Activated CD4-positive, alpha-beta T cell treated with anti-CD3 and anti-CD28 coated beads, Interleukin-2, amount 10 ng/mL, durations not matched to agents 24 days and 14 days (primary cell): ENCODE measurements around the gene PTPRN2. TPM values are rescaled to one million over a fixed set of nuclear protein-coding genes. Genes with fewer than 3 reads are reported as not detected.

Experiments used
- DNase-seq: peaks from one replicate; pipeline ENCODE4 v3.0.0; 2022
- H3K27ac Mint-ChIP-seq: one replicate; pipeline ENCODE4 v1.8.0; 2022; ENCODE audit warnings: mild to moderate bottlenecking, mixed read lengths
- H3K27me3 Mint-ChIP-seq: one replicate; pipeline ENCODE4 v1.8.0; 2022; ENCODE audit warnings: mixed read lengths
- H3K36me3 Mint-ChIP-seq: one replicate; pipeline ENCODE4 v1.8.0; 2022; ENCODE audit warnings: low read depth, mild to moderate bottlenecking, mixed read lengths
- H3K4me1 Mint-ChIP-seq: one replicate; pipeline ENCODE4 v1.8.0; 2021; ENCODE audit warnings: mixed read lengths
- H3K4me3 Mint-ChIP-seq: one replicate; pipeline ENCODE4 v1.8.0; 2022; ENCODE audit warnings: mild to moderate bottlenecking, moderate library complexity, mixed read lengths
- H3K9me3 Mint-ChIP-seq: one replicate; pipeline ENCODE4 v1.8.0; 2021; ENCODE audit warnings: mixed read lengths
- intact Hi-C: fragments of 100-400 bp; cut with micrococcal nuclease; formaldehyde crosslinking; loops from one replicate; pipeline ENCODE4 v1.15.1; 2023
- total RNA-seq: library from RNA; stranded (reverse); gene quantifications from 2 replicates; pipeline ENCODE4 v1.2.3, GENCODE V29; 2022

The PTPRN2 gene
- total RNA-seq, 1 donor from 2014 or later: 0.33 TPM

DNA sequence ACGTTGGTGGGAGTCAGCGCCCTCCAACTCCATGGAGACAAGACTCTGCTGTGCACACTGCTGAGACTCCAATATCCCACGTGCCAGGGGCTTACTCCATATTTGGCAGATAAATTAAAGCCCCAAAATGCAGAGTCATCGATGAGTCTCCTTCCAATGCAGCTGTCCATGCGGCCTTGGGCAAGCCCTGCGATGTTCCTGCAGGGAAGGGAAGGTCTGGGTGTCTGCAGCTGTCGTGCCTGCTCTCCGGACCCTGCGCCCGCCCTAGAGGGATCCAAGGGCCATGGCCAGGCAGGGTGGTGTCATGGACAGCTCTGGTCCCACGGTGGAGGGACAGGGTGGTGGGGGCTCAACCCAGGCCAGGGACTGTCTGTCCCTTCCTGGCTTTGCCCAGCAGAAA is 185.2 kb downstream of the PTPRN2 start:
- H3K4me3 Mint-ChIP-seq: no peak overlapping the region
- peaks cover 6% of the 10 kb centered on the region for H3K9me3 Mint-ChIP-seq
- H3K4me1 Mint-ChIP-seq: no peaks in the 10 kb centered on the region
- no peaks in the 10 kb centered on the region for H3K36me3 Mint-ChIP-seq
- intact Hi-C loops: no loop called here
- no peaks in the 10 kb centered on the region for H3K27me3 Mint-ChIP-seq
- no peak overlapping the region for H3K27ac Mint-ChIP-seq
- DNase-seq: no peak

DNA sequence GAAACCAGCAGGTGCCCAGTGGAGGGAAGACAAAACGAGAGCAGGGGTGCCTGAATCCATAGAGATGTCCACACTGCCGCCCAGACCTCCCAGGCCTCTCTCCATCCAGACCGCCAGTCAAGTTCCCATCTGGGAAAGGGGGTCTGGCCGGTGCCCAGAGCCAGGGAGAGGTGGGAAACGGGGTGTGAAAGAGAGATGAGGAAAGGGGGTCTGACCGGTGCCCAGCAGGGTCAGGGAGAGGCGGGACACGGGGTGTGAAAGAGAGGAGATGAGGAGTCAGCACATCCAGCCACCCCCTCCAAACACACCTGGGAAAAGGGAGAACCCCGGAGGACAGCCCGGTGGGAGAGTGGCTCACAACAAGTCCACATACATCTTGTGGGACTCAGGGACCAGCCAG is 185.8 kb downstream of the PTPRN2 start:
- intact Hi-C loops: no loop called here
- H3K4me3 Mint-ChIP-seq: no peak overlapping the region
- no peaks in the 10 kb centered on the region for H3K36me3 Mint-ChIP-seq
- no peaks in the 10 kb centered on the region for H3K4me1 Mint-ChIP-seq
- peaks cover 6% of the 10 kb centered on the region for H3K9me3 Mint-ChIP-seq
- no peak for DNase-seq
- H3K27me3 Mint-ChIP-seq: no peaks in the 10 kb centered on the region
- H3K27ac Mint-ChIP-seq: no peak overlapping the region

DNA sequence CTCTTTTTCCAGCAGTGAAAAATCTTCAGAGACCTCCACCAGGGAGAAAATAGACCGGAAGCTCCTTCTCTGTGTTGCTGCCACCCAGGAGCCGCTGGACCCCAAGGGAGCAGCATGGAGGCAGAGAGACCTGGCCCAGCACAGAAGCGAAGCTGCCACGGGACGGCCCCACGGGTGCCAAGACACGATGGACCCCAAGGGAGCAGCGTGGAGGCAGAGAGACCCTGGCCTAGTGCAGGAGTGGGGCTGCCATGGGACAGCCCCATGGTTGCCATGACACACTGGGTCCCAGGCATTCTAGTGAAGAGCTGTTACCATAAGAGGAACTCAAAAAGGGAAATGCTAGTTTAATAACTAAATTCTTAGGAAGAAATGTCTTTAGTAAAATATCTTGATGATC is 186.3 kb downstream of the PTPRN2 start:
- intact Hi-C loops: no loop called here
- no peaks in the 10 kb centered on the region for H3K4me1 Mint-ChIP-seq
- no peak overlapping the region for H3K27ac Mint-ChIP-seq
- no peak for DNase-seq
- peaks cover 6% of the 10 kb centered on the region for H3K9me3 Mint-ChIP-seq
- H3K36me3 Mint-ChIP-seq: no peaks in the 10 kb centered on the region
- H3K27me3 Mint-ChIP-seq: no peaks in the 10 kb centered on the region
- no peak overlapping the region for H3K4me3 Mint-ChIP-seq

DNA sequence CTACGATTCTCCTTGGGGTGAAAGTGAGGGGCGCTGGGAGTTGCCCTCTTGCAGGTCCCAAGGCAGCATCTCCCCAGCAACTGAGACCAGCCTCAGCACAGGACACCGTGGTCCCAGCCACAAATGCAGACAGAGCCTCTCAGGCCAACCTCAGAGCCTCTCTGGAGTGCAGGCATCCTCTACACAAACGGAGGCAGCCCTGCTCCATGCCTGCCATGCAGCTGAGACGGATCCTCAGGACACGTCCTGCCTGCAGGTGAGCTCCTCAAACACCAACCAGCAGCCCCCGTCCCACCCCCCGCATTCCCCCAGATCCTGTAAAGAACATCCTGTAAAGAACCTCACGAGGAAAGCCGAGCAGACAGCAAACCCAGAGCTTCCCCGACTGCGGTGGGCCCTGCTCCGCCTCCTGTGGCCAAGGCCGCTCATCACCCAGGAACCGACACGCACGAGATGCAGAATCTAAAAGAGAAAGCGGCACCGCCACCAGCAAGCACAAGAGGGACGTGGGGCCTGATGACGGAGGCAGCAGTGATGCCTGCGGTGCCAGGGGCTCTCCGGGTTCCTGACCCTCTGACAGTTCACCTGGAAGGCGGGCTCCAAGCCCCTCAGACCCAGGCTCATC is 186.9 kb downstream of the PTPRN2 start:
- no peak overlapping the region for H3K4me3 Mint-ChIP-seq

DNA sequence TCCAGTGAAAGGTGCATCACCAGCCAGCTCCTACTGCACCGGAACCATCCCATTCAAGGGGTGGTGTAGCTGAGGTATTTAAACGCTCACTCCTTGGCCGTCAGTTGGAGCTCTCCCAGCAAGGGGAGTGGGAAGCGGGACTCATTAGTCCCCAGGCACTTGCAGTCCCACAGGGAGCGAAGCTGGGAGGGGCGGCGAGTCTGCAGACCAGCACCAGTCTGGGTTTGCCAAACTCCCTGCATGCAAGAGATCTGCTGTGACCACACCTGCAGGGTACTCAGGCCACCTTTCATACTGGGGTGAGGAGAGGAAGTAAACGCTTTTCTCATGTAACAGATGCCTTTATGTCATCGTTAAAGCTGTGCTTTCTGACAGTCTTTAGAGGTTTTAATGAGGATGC is 187.9 kb downstream of the PTPRN2 start:
- Mint-ChIP-seq H3K4me1 (no peaks in the 10 kb centered on the region), H3K9me3 (peaks cover 6% of the 10 kb centered on the region), H3K27ac (no peak overlapping the region), H3K36me3 (no peaks in the 10 kb centered on the region), H3K4me3 (no peak overlapping the region), H3K27me3 (no peaks in the 10 kb centered on the region)
- DNase-seq: no peak
- intact Hi-C loops: loop anchor here (10.0 kb wide), 1 partner anchor 575 kb away; no protein-coding TSS in a partner anchor

More for the DNA sequence above, 186.9 kb downstream of the PTPRN2 start:
- Mint-ChIP-seq H3K36me3 (no peaks in the 10 kb centered on the region), H3K4me1 (no peaks in the 10 kb centered on the region), H3K27me3 (no peaks in the 10 kb centered on the region), H3K27ac (no peak overlapping the region), H3K9me3 (peaks cover 6% of the 10 kb centered on the region)
- intact Hi-C loops: no loop called here
- no peak for DNase-seq

DNA sequence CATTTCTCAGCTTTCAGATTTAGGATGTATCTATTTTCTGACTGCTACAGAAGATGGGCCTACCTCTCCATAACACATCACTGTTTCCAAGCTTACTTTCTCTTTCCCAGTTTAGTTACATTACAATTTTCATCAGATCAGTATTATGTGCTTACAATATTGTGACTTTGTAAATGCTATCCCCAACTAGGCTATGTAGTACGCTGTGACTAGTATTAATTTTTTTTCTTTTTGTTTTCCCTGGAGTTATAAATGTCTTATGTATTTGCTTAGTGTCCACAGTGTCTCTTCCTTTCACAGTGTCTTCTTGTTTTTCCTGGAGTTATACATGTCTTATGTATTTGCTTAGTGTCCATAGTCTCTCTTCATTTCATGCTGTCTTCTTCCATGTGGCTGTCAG is 188.9 kb downstream of the PTPRN2 start:
- Mint-ChIP-seq H3K4me3 (no peak overlapping the region), H3K9me3 (peaks cover 6% of the 10 kb centered on the region), H3K4me1 (no peaks in the 10 kb centered on the region), H3K36me3 (no peaks in the 10 kb centered on the region), H3K27me3 (no peaks in the 10 kb centered on the region), H3K27ac (no peak overlapping the region)
- DNase-seq: no peak
- intact Hi-C loops: loop anchor here (10.0 kb wide), 1 partner anchor 576 kb away; no protein-coding TSS in a partner anchor

DNA sequence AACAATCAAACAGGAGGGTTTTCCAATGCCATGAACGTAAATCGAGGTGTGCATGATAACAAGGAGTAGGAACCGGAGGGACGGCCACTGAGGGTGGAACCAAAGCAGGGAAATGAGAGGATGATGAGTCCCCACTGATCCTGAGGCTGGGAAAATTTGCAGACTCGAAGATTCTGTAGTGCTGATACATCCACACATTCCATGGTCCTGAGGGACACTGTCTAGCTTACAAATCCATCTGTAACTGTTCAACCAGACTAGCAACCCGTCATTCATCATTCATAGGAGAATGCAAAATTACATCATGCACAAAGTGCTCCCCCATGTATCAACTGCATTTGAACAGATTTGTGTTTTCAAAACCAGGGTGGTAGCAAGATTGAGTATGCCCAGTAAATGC is 189.7 kb downstream of the PTPRN2 start:
- no peaks in the 10 kb centered on the region for H3K36me3 Mint-ChIP-seq
- H3K27ac Mint-ChIP-seq: no peak overlapping the region

DNA sequence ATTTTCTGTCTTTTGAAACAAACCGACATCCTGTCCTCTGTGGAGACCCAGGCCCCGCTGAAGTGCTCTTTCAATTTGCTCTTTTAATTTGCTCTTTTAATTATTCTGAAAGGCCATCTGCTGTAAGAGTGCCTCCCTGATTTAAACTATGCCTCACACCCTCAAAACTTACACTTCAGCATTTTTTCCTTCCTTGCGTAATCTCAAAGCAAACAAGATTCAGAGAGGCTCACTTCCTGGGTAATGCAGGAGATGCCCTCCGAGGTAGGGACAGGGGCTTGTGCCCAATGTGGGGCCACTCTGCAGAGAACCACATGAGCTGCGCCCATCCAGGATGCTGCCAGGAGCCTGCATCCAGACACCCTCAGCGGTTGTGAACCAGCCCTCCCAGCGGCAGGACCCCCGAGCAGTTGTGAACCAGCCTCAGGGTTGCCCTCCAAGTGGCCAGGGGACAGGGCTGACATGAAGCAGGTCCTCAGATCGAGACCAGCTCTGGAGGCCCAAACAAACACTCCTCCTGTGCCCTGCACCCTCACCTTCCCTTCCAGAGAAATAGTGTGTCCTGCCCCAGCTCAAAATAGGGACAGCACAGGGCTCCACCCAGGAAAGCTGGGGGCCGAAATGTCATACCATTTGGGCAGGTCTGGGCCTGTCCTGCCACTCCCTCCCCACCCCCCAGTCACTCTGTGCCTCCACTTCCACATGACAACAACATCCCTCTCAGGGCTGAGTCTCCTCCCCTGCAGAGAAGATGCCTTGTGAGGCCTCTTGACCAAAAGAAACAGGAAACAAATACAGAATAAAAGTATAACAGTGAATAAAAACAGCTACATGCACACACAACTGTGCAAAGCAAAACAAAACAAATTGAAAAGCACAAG is 190.4 kb downstream of the PTPRN2 start:
- H3K4me1 Mint-ChIP-seq: no peaks in the 10 kb centered on the region
- H3K9me3 Mint-ChIP-seq: peaks cover 6% of the 10 kb centered on the region
- intact Hi-C loops: loop anchor here (10.0 kb wide), 1 partner anchor 578 kb away; no protein-coding TSS in a partner anchor
- H3K27me3 Mint-ChIP-seq: no peaks in the 10 kb centered on the region
- no peaks in the 10 kb centered on the region for H3K36me3 Mint-ChIP-seq
- DNase-seq: no peak
- no peak overlapping the region for H3K27ac Mint-ChIP-seq
- H3K4me3 Mint-ChIP-seq: no peak overlapping the region

More for the DNA sequence above, 189.7 kb downstream of the PTPRN2 start:
- H3K4me3 Mint-ChIP-seq: no peak overlapping the region
- DNase-seq: no peak
- no peaks in the 10 kb centered on the region for H3K27me3 Mint-ChIP-seq
- intact Hi-C loops: loop anchor here (10.0 kb wide), 1 partner anchor 577 kb away; no protein-coding TSS in a partner anchor
- peaks cover 6% of the 10 kb centered on the region for H3K9me3 Mint-ChIP-seq
- no peaks in the 10 kb centered on the region for H3K4me1 Mint-ChIP-seq

DNA sequence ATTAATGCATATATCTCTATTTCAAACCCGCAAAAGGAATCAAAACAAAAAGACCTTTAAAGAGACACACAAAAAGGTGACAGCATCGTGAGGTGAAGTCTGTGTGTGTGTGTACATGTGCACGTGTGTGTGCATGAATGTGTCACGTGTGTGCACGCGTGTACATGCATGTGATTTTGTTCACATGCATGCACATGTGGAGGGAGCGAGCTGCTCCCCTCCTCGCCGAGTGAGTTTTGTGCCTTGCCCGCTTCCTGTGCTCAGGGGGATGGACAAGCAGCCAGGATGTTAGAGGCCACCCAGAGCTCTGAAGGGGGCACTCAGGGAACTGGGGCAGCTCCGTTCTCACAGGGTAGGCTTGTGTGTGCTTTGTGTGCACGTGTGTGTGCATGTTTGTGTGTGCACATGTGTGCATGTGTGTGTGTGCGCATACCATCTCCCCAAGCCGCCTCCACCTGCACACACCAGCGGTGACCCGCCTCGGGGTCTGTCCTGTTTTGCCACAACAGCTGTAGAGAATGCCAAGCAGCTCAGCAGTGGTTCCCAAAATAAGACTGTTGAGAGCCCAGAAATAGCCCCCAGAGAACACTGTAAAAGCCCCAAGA is 191.2 kb downstream of the PTPRN2 start:
- Mint-ChIP-seq H3K4me1 (no peaks in the 10 kb centered on the region), H3K9me3 (peaks cover 6% of the 10 kb centered on the region), H3K36me3 (no peaks in the 10 kb centered on the region), H3K27ac (no peak overlapping the region), H3K4me3 (no peak overlapping the region), H3K27me3 (no peaks in the 10 kb centered on the region)
- intact Hi-C loops: loop anchor here (10.0 kb wide), 1 partner anchor 578 kb away; no protein-coding TSS in a partner anchor
- no peak for DNase-seq

DNA sequence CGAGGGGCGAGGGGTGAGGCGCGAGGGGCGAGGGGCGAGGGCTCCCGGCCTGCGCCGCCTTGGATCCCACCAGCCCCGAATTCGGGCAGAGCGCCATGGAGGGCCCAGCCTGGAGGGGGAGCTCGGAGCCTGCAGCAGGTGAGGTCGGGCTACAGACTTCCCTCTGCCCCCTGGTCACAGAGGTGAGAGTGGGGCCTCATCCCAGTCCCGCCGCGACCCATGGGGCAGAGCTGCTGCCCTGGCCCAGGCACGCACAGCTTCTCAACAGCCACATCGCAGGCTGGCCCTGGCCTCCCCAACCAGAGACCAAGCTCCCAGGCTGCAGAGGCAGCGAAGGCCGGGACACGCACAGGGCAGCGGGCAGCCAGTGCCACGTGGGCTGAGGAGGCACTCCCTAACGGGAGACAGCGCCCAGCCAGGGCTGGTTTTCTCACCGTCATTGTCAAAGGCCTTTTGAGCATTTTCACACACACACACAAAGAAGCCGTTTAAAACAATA is 191.8 kb downstream of the PTPRN2 start:
- Mint-ChIP-seq H3K27me3 (no peaks in the 10 kb centered on the region), H3K4me1 (no peaks in the 10 kb centered on the region), H3K36me3 (no peaks in the 10 kb centered on the region), H3K9me3 (peaks cover 6% of the 10 kb centered on the region), H3K27ac (no peak overlapping the region), H3K4me3 (no peak overlapping the region)
- DNase-seq: no peak
- intact Hi-C loops: loop anchor here (10.0 kb wide), 1 partner anchor 579 kb away; no protein-coding TSS in a partner anchor

DNA sequence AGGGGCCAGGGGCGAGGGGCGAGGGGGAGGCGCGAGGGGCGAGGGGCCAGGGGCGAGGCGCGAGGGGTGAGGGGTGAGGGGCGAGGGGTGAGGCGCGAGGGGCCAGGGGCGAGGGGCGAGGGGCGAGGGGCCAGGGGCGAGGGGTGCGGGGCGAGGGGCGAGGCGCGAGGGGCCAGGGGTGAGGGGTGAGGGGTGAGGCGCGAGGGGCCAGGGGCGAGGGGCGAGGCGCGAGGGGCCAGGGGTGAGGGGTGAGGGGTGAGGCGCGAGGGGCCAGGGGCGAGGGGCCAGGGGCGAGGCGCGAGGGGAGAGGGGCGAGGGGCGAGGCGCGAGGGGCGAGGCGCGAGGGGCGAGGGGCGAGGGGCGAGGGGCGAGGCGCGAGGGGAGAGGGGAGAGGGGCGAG is 192.3 kb downstream of the PTPRN2 start:
- H3K27ac Mint-ChIP-seq: no peak overlapping the region
- H3K4me1 Mint-ChIP-seq: no peaks in the 10 kb centered on the region
- no peaks in the 10 kb centered on the region for H3K27me3 Mint-ChIP-seq
- intact Hi-C loops: loop anchor here (10.0 kb wide), 1 partner anchor 579 kb away; no protein-coding TSS in a partner anchor
- no peak overlapping the region for H3K4me3 Mint-ChIP-seq
- peaks cover 6% of the 10 kb centered on the region for H3K9me3 Mint-ChIP-seq
- H3K36me3 Mint-ChIP-seq: no peaks in the 10 kb centered on the region
- DNase-seq: no peak

DNA sequence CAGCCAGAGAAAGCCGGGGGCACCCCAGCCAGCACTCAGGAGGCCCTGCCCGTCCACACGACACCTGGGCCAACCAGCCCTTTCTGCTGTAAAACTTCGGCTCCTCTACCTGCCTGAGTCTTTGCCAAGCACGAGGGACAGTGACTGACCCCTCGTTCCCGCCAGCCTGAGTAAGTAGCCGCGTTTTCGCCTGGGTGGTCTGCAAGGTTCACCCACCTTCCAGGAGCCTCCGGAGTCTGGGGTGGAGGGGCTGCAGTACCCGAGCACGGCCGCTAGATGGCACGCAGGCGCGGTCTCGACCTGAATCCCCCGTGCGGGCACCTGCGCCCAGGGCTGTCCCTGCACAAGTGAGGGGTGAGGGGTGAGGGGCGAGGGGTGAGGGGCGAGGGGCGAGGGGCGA is 192.7 kb downstream of the PTPRN2 start:
- no peak overlapping the region for H3K27ac Mint-ChIP-seq

DNA sequence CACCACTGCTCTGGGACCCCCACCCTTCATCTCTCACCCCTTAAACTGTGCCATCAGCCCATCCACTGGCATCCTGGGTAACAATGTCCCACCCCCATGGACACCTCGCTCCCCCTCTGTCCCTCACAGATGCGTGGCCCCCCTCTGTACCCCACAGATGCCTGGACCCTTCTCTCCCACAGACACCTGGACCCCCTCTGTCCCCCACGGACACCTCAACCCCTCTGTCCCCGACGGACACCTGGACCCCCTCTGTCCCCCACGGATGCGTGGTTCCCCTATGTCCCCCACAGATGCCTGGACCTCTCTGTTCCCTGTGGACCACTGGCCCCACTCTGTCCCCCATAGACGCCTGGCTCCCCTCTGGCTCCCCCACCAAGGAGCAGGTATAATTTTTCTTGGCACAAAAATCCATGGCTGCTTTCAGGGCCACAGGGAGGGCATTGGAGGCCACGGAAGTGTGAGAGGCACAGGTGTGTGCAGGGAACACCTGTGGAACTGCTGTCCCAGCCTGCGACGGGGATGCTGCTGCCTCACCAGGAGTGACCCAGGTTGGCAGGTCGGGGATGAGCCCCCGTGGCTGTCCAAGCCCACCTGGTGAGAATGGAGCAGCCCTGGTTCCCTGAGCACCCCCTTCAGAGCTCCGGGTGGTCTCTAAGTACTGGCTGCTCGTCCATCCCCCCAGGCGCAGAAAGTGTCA is 193.5 kb downstream of the PTPRN2 start:
- intact Hi-C loops: loop anchor here (10.0 kb wide), 1 partner anchor 581 kb away; no protein-coding TSS in a partner anchor
- Mint-ChIP-seq H3K27me3 (no peaks in the 10 kb centered on the region), H3K9me3 (peaks cover 5% of the 10 kb centered on the region)

More for the DNA sequence above, 192.7 kb downstream of the PTPRN2 start:
- H3K9me3 Mint-ChIP-seq: peaks cover 6% of the 10 kb centered on the region
- no peaks in the 10 kb centered on the region for H3K27me3 Mint-ChIP-seq
- intact Hi-C loops: loop anchor here (10.0 kb wide), 1 partner anchor 580 kb away; no protein-coding TSS in a partner anchor
- H3K36me3 Mint-ChIP-seq: no peaks in the 10 kb centered on the region
- no peaks in the 10 kb centered on the region for H3K4me1 Mint-ChIP-seq
- H3K4me3 Mint-ChIP-seq: no peak overlapping the region
- DNase-seq: peak; percentile 73

More for the DNA sequence above, 193.5 kb downstream of the PTPRN2 start:
- Mint-ChIP-seq H3K36me3 (no peaks in the 10 kb centered on the region), H3K27ac (no peak overlapping the region), H3K4me1 (no peaks in the 10 kb centered on the region), H3K4me3 (no peak overlapping the region)
- DNase-seq: no peak
